Renal pelvis (tissue), 4 donors: Measurements from ENCODE around the gene CLDN3. TPM values are rescaled to one million over a fixed set of nuclear protein-coding genes. Genes with fewer than 3 reads are reported as not detected.
A peak's percentile ranks its signal among the peaks of the same experiment; 100 is the strongest.
"Not testable (repeated sequence)": the region's sequence is repeated elsewhere in the genome, so short reads cannot be mapped to it uniquely, and the experiment has no call there.

Experiments used
- DNase-seq: peaks from one replicate; pipeline ENCODE4 v3.0.0-alpha.2; 2013
- polyA plus RNA-seq, 3 donors: library from polyadenylated mRNA; unstranded; fragments of 120-200 nt; gene quantifications; one replicate each; pipeline ENCODE4 v1.2.1, GENCODE V29; 2013; ENCODE audit not compliant: insufficient read length in 3 of 3

Gene CLDN3
- polyA plus RNA-seq, 3 donors, result 67.0 to 69.6 (median 69.2) TPM

- peak; percentile 95 for DNase-seq
Measured at GRCh38 chr7:73738612-73739386, 31.3 kb downstream of the CLDN3 start, which contains the start of gene ABHD11. Gene ABHD11, minus strand, starts transcription at chr7:73738802. Its CDS starts 32 bp downstream, at chr7:73738770.

DNA sequence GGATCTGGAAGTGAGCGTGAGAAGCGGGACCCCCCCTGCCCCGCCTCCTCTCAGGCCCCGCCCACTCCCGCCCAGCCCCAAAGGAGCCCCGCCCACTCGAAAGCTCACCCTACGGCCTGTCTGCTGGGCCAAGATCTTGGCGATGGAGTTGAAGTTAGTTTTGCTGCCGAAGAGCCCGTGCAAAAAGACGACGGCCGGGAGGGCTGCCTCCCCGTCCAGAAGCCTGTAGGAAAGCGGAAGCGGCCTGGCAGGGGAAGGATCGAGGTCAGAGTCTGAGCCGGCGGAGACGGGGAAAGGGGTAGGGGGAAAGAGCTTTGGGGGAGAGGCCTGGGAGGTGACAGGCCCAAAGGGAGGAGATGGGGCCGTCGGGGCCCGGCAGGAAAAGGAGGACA is 31.9 kb downstream of the CLDN3 start:
- no peak for DNase-seq

GRCh38 chr7:73737491-73738219 is 32.4 kb downstream of the CLDN3 start:
- DNase-seq, result no peak

DNA sequence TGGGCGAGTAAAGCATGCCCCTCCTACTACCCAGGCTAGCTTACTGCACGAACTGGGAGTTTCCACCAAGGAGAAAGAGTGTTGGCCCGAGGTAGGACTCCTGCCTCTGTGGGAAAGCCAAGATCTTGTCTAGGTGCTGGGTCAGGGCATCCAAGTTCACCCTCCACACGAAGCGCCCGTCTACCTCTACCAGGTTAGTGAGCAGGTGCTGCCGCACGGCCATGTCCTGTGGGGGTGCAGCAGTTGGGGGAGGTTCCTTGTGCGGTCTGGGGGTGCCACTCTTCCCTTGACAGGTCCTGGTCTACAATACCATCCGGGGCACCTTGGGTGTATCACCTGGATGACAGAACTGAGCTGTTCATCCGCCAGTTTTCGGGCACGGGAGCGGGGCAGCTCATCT is 33.2 kb downstream of the CLDN3 start:
- no peak for DNase-seq

DNA sequence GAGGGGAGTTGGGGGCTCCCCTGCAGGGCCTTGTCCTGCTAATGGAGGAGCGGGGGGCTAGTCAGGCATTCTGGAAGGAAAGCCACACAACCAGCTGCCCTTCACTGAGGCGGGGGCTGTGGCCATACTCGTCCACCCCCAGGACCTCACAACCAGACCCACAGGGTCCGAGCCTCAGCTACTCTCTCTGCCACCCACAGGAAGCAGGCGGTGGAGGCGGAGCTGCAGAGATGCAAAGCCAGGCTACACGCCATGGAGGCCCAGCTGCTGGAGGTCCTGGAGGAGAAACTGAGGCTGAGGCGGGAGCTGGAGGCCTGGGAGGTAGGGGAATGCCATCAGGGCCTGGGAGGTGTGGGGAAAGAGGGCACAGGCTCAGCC is 34.6 kb downstream of the CLDN3 start:
- DNase-seq, result no peak

DNA sequence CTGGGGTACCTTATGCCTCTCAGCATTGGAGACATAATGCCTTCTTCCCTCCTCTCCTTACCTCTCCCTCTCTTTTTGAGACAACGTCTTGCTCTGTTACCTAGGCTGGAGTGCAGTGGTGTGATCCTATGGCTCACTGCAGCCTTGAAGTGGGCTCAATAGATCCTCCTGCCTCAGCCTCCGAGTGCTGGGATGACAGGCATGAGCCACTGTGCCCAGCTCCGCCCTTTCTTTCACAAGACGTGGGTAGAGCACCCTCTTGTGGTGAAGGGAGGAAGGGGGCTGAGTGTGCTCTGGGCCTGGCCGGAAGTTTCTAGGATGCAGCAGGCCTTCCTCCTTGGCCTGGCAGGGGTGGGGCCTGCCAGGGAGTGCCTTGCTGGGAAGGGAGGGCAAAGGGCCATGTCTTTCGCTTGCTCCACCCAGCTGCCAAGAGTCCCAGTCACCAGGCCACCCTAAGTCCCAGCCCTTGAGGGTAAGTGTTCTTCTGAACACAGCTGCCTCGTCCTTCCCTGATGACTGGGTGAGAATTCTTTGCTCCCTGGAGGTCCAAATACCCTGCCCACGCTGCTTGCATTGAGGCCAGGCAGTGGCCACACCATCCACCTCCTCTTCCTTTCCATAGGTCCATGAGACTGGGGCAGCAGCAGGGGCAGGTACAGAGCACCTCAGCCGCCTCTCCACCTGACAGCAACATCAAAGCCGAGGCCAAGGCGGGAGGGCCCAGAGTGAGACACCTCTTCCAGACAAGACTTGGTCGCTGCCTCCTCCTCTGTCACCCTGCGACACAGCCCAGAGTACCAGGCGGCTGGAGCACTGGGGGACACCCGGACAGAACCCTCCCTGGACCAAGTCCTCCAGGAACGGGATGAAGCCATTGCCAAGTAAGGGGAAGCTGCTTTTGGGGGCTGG is 35.2 kb downstream of the CLDN3 start:
- no peak for DNase-seq

- DNase-seq, result no peak
Measured at GRCh38 chr7:73732397-73732796, 37.7 kb downstream of the CLDN3 start.

- DNase-seq, result no peak
Measured at GRCh38 chr7:73730485-73730884, 39.6 kb downstream of the CLDN3 start.

GRCh38 chr7:73728551-73728950 is 41.5 kb downstream of the CLDN3 start:
- DNase-seq, result no peak

GRCh38 chr7:73727952-73728351 is 42.1 kb downstream of the CLDN3 start:
- no peak for DNase-seq

GRCh38 chr7:73726083-73726466 is 44.0 kb downstream of the CLDN3 start:
- DNase-seq, result no peak

GRCh38 chr7:73723813-73724212 is 46.3 kb downstream of the CLDN3 start:
- DNase-seq, result no peak

- no peak for DNase-seq
Measured at GRCh38 chr7:73722785-73723184, 47.3 kb downstream of the CLDN3 start.

DNA sequence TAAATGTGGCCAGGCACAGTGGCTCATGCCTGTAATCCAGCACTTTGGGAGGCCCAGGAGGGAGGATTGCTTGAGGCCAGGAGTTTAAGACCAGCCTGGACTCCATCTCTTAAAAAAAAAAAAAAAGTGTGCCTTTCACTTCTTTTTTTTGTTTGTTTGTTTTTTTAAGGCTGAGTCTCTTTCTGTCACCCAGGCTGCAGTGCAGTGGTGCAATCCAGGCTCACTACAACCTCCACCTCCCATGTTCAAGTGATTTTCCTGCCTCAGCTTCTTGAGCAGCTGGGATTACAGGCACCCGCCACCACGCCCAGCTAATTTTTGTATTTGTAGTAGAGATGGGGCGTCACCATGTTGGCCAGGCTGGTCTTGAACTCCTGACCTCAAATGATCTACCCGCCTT is 47.9 kb downstream of the CLDN3 start:
- not testable (repeated sequence) for DNase-seq

GRCh38 chr7:73721377-73721817 is 48.7 kb downstream of the CLDN3 start:
- DNase-seq, result no peak

- not testable (repeated sequence) for DNase-seq
Measured at GRCh38 chr7:73720443-73720842, 49.6 kb downstream of the CLDN3 start.

- no peak for DNase-seq
Measured at GRCh38 chr7:73719806-73720169, 50.3 kb downstream of the CLDN3 start.

Other genes starting within 250 kb of the CLDN3 start
- gene BAZ1B, start 248.0 kb downstream of the CLDN3 start, polyA plus RNA-seq, result 10 to 100 TPM; 70.2 to 77.8 (median 72.8) TPM
- 10 to 100 TPM; 41.6 to 46.2 (median 42.8) TPM for gene BCL7B, start 212.6 kb downstream of the CLDN3 start, polyA plus RNA-seq
- 10 to 100 TPM; 40.2 to 42.8 (median 41.9) TPM for gene TBL2, start 191.7 kb downstream of the CLDN3 start, polyA plus RNA-seq
- 1 to 10 TPM; 5.5 to 8.7 (median 7.3) TPM for gene MLXIPL, start 145.7 kb downstream of the CLDN3 start, polyA plus RNA-seq
- gene VPS37D, start 102.4 kb downstream of the CLDN3 start, polyA plus RNA-seq, result 10 to 100 TPM; 15.4 to 19.4 (median 18.9) TPM
- gene DNAJC30, start 86.8 kb downstream of the CLDN3 start, polyA plus RNA-seq, result 10 to 100 TPM; 10.6 to 12.4 (median 11.8) TPM
- gene BUD23, start 86.7 kb downstream of the CLDN3 start, polyA plus RNA-seq, result 100 to 1,000 TPM in 1 of 3 donors, 10 to 100 TPM in 2; 82.1 to 105 (median 96.3) TPM
- 10 to 100 TPM; 10.8 to 13.0 (median 11.4) TPM for gene STX1A, start 50.6 kb downstream of the CLDN3 start, polyA plus RNA-seq
- 10 to 100 TPM; 27.2 to 35.6 (median 30.8) TPM for gene ABHD11, start 31.5 kb downstream of the CLDN3 start, polyA plus RNA-seq
- gene CLDN4, start 60.7 kb upstream of the CLDN3 start, polyA plus RNA-seq, result 10 to 100 TPM; 76.8 to 91.5 (median 90.7) TPM
- gene METTL27, start 72.2 kb upstream of the CLDN3 start, polyA plus RNA-seq, result 10 to 100 TPM in 2 of 3 donors, 1 to 10 TPM in 1; 8.8 to 13.6 (median 13.0) TPM
- gene TMEM270, start 90.9 kb upstream of the CLDN3 start, polyA plus RNA-seq, result not detected